ENCODE data around the gene COL8A2.

The COL8A2 gene

GRCh38 chr1:36142121-36142520 is 17.1 kb upstream of the COL8A2 start:
- Histone ChIP-seq H2AFZ (ENCODE audit: low read length) (no peak overlapping the region), H3K27me3 (ENCODE audit: insufficient read depth, low read length) (no peaks in the 10 kb centered on the region), H3K36me3 (ENCODE audit: insufficient read depth, low read length) (peaks cover 57% of the 10 kb centered on the region), H3K9me3 (ENCODE audit: low read length) (peaks cover 3% of the 10 kb centered on the region; the same call in 1 of the 2 replicates), H3K79me2 (ENCODE audit: insufficient read depth, low read length) (peaks cover 11% of the 10 kb centered on the region), H3K4me1 (ENCODE audit: insufficient read depth, low read length, severe bottlenecking) (no peaks in the 10 kb centered on the region), H3K27ac (ENCODE audit: low read depth, low read length, poor library complexity, severe bottlenecking) (no peak overlapping the region), H3K4me3 (ENCODE audit: low read depth, low read length, poor library complexity, severe bottlenecking) (no peak overlapping the region), H4K20me1 (ENCODE audit: insufficient read depth, low read length) (no peaks in the 10 kb centered on the region), H3K9ac (ENCODE audit: low read length) (no peak overlapping the region), H3F3A (ENCODE audit: insufficient read depth, low read length) (no peaks in the 10 kb centered on the region), H3K4me2 (ENCODE audit: low read length) (no peak overlapping the region), H3K9me2 (ENCODE audit: low read depth, low read length) (no peaks in the 10 kb centered on the region)
- no peak for TF ChIP-seq EZH2 (IDR thresholded peaks at IDR 0.05; ENCODE audit: borderline replicate concordance, low read length)
- no peak for TF ChIP-seq CTCF (IDR thresholded peaks at IDR 0.05; ENCODE audit: low read length)

- H3K27ac ChIP-seq (ENCODE audit: low read depth, low read length, poor library complexity, severe bottlenecking) = no peak overlapping the region
- no peaks in the 10 kb centered on the region for H4K20me1 ChIP-seq (ENCODE audit: insufficient read depth, low read length)
- peaks cover 60% of the 10 kb centered on the region for H3K36me3 ChIP-seq (ENCODE audit: insufficient read depth, low read length)
- H3K4me1 ChIP-seq (ENCODE audit: insufficient read depth, low read length, severe bottlenecking) = no peaks in the 10 kb centered on the region
- H3K9ac ChIP-seq (ENCODE audit: low read length) = no peak overlapping the region
- TF ChIP-seq CTCF (IDR thresholded peaks at IDR 0.05; ENCODE audit: low read length) = no peak
- TF ChIP-seq EZH2 (IDR thresholded peaks at IDR 0.05; ENCODE audit: borderline replicate concordance, low read length) = no peak
- no peaks in the 10 kb centered on the region for H3K27me3 ChIP-seq (ENCODE audit: insufficient read depth, low read length)
- H3K4me3 ChIP-seq (ENCODE audit: low read depth, low read length, poor library complexity, severe bottlenecking) = no peak overlapping the region
- H3K9me2 ChIP-seq (ENCODE audit: low read depth, low read length) = no peaks in the 10 kb centered on the region
- H3F3A ChIP-seq (ENCODE audit: insufficient read depth, low read length) = no peaks in the 10 kb centered on the region
- H3K79me2 ChIP-seq (ENCODE audit: insufficient read depth, low read length) = peaks cover 10% of the 10 kb centered on the region
- no peak overlapping the region for H3K4me2 ChIP-seq (ENCODE audit: low read length)
- peaks cover 3% of the 10 kb centered on the region; the same call in 1 of the 2 replicates for H3K9me3 ChIP-seq (ENCODE audit: low read length)
- H2AFZ ChIP-seq (ENCODE audit: low read length) = no peak overlapping the region
Observed at GRCh38 chr1:36139521-36139920, 14.5 kb upstream of the COL8A2 start.

GRCh38 chr1:36137776-36138175 is 12.8 kb upstream of the COL8A2 start:
- Histone ChIP-seq H3K9me3 (ENCODE audit: low read length) (no peaks in the 10 kb centered on the region), H3K4me1 (ENCODE audit: insufficient read depth, low read length, severe bottlenecking) (no peaks in the 10 kb centered on the region), H4K20me1 (ENCODE audit: insufficient read depth, low read length) (no peaks in the 10 kb centered on the region), H3F3A (ENCODE audit: insufficient read depth, low read length) (no peaks in the 10 kb centered on the region), H3K79me2 (ENCODE audit: insufficient read depth, low read length) (peaks cover 6% of the 10 kb centered on the region; the same call in 1 of the 2 replicates), H3K36me3 (ENCODE audit: insufficient read depth, low read length) (peaks cover 47% of the 10 kb centered on the region), H3K9me2 (ENCODE audit: low read depth, low read length) (no peaks in the 10 kb centered on the region), H3K4me3 (ENCODE audit: low read depth, low read length, poor library complexity, severe bottlenecking) (no peak overlapping the region), H3K4me2 (ENCODE audit: low read length) (no peak overlapping the region), H3K9ac (ENCODE audit: low read length) (no peak overlapping the region), H3K27ac (ENCODE audit: low read depth, low read length, poor library complexity, severe bottlenecking) (no peak overlapping the region), H2AFZ (ENCODE audit: low read length) (no peak overlapping the region), H3K27me3 (ENCODE audit: insufficient read depth, low read length) (no peaks in the 10 kb centered on the region)
- TF ChIP-seq CTCF (IDR thresholded peaks at IDR 0.05; ENCODE audit: low read length) (no peak), EZH2 (IDR thresholded peaks at IDR 0.05; ENCODE audit: borderline replicate concordance, low read length) (no peak)

All from OCI-LY1 (cell line).